Fibroblast of skin of back (primary cell): Measurements from ENCODE around the gene NDUFAF2.
"Not testable (repeated sequence)": the region's sequence is repeated elsewhere in the genome, so short reads cannot be mapped to it uniquely, and the experiment has no call there.

Source experiments
- DNase-seq: peaks from one replicate; pipeline ENCODE4 v3.0.0-alpha.2; 2013

Gene NDUFAF2

DNA sequence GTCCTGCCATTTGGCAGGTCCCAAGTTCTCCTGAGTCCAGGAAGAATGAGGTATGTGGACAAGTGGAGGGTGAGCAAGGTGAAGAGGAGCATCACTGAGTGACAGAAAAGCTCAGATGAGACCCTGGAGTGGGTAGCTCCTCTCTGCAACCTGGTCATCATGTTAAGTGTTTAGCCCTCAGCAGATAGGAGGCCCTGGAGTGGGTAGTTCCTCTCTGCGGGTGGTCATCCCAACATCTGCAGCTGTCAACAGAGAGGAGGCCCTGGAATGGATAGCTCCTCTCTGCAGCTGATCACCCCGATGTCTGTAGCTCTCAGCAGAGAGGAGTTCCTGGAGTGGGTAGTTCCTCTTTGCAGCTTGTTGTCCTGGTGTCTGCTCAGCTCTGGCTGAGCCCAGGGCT, 48.4 kb downstream of the NDUFAF2 start:
- DNase-seq: no peak

DNA sequence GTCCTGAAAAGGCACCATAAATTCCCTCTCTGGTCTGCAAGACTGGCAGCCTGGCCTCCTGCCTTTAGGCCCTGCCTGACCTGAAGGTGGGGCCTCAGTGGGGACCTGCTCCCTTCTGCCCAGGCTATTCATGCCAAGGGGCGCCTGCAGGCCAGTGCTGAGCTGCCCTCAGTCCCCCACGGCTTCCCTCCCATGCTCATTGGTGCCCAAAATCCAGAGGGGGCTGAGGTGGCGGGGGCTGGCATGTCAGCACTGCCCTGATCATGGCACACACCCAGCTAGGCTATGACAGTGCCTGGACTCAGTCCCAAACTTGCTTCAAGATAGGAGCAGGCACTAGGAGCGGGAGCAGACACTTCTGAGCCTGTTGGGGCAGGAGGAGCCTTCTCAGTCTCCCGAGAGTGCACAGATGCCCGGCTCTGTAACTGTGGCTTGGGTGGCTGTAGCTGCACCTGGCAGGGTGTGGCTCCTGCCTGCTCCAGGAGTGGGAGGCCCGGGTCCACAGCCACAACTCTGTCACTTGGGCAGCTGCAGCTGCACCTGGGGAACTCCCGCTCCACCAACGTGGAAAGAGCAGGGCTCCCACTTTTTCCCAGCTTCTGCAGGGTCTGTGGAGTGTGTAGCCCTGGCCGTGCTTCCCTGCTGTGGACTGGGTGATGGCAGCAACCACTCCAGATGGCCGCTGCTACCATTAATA, 49.0 kb downstream of the NDUFAF2 start:
- no peak for DNase-seq

DNA sequence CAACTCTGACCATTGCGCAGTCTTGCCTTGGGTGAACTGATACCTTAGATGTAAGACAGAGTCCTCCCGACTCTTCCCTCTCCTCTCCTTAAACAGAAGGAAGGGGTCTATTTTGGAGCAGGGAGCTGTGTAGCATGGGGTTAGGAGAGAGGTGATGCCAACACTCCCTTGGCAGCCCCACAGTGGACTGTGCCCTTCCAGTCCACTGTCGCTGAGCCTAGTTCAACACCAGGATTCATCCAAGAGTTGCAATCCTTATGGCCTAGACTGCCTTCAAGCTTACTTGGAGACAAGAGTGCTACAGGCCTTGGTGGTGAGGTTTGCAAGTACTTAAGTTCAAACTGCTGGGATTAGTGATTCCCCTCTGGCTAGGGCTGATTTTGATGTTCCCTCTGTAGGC, 51.4 kb downstream of the NDUFAF2 start:
- DNase-seq: no peak

DNA sequence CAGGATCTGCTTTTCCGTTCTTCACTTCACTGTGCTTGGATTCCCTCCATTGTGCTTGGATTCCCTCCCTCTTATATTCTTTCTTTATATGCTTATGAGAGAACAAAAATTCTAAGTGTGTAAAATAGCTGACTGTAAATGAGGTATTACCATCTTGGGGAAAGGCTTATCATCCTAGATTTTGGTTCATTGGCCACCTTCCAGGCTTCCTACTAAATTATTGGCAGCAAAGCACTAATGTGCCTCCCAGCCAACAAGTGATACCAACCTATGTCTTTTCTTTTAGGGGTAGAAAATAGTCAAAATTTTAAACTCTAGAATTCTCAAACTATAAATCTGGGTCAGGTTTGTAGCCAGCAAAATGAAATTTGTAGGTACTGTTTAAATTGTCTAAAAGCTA, 52.7 kb downstream of the NDUFAF2 start:
- DNase-seq: no peak

DNA sequence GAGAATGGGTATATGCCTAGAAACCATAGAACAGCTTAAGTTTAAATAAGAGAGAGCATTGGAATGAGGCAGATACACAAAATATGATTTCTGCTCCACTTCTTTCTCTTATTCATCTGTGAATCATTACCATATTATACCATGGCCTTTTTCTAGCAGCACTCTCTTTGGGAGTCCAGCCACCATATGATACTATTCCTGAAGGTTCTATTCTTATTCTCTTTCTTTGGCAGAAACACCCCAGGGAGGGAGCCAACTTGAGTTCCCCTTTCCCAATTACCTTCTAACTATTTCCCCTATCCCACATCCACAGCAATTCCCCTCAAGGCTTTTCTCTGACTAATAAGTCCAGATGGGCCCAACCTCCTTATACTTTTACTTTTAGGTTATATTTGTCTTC, 55.9 kb downstream of the NDUFAF2 start:
- DNase-seq: no peak

DNA sequence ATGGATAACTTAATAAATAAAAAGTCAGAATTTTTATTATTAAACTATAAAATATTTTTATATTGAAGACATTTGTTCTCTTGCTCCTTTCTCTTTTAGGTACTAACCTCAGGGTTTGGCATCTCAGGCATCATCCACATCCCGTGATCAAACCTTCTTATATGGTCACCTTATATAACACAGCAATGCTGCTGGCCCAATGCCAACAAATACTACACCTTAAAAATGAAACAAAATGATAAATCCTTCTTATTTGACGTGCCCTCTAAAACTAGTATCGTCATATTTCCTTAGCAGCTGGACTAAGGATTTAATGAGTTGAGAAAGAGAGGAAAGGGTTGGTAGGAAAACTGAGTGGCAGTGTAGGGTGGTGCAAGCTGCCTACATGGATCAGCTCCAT, 56.6 kb downstream of the NDUFAF2 start:
- DNase-seq: no peak

DNA sequence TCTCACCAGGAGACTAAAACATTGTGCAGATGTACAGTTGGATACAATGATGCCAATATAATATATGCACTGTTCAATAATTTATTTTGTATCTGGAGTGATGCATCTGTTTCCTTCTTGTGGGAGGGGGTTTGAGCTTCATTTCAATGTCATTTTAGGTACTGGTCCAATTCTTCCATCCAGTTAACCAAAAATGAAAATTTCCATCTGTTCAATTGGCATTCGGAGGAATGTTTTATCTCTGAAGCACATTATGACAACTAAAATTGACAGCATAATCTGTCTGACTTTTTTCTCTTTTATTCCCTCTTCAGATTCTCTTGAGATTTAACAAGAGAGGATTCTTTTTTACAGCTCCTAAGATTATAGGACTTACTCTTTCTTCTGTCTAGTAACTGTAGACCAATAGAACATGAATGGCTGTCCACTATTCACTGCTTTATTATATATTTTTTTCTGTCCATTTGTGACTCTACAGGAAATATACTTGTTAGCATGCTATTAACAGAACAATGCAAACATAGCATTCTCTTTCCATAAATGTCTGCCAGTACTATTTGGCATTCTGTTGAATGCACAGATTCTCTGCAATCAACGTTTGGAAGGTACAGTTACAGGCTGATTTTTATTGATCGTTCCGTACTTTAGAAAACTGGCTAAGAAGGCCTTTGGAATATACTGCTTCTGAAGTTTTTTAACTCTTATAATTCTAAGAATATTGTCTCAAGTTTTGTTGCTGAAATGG, 57.8 kb downstream of the NDUFAF2 start:
- no peak for DNase-seq

DNA sequence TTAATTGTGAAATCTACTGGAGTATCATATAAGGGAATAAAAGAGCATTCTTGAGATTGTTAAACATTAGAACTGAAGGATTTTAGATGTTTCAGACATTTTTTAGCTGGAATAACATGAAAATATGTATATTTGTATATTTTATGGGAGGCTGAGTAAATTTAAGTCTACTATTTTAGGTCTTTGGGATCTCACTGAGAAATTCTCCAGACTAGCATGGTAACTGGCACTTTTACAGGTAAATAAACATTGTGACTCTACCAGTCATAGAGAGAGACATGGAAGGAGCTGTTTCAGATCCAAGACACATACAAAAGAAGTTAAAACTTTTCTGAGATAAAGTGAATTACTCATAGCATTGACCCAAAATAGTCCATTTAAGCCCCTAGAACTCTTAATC, 59.4 kb downstream of the NDUFAF2 start:
- no peak for DNase-seq

DNA sequence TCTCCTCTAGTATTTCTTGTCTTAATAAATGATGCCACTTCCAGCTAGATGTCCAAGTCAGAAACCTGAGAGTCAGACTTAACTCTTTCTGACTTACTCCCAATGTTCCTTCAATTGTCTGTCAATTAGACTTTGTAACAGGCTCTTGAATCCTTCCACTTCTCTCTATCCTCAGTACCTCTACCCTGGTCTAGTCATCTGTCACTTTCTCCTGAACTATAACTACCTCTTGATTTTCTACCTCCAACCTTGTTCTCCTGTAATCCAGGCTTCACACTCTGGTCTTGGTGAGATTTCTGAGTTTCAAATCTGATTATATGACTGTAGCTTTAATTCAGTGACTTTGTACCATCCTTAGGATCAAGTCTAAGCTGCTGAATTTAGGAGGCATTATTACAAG, 64.9 kb downstream of the NDUFAF2 start:
- DNase-seq: no peak

DNA sequence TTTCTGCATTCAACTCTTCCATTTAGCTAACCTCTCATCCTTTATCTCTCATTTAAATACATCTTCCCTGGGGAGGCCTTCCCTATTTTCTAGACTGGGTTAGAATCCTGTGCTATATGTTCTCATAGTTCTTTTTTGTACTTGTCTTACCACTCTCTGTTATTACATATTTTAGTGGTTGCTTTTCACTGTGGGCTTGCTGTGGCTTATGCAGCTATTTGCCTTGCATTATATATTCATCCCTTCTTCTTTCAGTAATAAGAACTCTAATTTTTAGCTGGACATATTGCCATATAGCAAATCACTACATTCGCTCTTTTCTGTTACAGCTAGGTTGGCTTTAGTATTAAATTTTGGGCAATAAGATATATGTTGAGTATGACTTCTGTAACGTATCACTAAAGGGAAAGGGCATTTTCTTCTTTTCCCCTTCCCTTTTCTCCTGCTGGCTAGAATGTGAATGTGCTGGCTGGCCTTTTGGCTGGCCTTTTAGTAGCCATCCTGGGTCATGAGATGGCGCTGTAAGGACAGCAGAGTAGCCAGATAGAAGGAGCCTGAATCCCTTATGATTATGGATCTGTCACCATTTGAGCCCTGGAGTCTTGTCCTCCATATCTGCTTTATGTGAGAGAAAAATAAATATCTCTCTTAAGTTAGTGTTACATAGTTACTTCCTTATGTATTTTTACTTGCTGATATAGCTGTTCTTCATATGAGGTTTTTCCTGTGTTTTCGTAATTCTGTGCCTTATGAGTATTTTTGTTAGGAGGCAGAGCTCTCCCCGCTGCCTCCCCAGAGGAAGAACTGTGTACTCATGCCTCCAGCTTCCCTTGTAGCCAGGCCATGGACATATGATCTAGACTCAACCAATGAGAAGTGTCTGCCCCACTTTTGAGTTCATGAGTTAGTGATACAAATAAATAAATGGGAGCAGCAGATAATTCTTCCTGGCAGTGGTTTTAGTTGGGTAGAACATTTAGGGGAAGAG, 65.8 kb downstream of the NDUFAF2 start:
- peak; percentile 36 for DNase-seq

DNA sequence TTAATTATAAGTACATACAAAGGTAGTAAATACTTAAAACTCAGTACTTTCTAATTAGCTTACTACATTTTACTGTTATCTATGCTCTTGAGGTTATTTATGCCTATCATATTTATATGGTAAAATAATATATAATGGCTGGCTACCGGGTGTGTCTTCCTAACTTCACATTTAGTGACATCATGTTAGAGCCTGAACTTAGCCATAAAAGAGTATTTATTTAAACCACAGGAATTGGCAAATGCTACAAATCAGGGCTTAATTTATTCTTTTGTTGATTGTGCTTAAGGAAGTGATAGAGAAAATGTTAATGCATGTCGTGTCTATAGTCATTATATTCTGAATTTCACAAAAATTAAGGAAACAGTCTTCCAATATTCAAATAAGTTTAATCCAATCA, 73.1 kb downstream of the NDUFAF2 start:
- DNase-seq: peak; percentile 25

DNA sequence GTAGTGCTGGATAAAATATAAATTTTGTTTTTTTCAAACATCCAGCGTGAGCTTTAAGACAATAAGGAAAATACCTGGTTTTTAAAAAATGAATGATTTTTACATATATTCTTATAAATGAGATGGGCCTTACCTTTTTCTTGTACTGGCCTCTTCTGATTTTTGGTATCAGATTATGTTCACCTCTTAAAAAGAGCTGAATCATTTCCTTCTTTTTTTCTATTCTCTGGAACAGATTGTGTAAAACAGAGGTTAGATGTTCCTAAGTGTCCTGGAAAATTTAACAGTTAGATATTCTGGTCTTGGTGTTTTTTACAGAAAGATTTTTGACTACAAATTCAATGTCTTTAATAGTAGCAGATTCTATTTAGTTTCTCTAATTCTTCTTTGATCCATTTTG, 74.6 kb downstream of the NDUFAF2 start:
- DNase-seq: no peak

DNA sequence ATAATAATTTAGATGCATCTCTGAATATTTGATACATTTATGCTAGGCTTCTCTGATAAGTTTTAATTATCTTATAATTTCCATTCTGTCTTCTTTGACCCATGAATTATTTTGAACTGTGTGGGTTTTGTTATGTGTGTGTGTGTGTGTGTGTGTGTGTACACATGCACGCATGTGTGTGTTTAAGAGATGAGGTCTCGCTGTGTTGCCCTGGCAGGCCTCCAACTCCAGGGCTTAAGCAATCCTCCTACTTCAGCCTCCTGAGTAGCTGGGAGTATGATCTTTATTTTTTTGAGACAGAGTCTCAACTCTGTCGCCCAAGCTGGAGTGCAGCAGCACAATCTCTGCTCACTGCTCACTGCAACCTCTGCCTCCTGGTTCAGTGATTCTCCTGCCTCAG, 75.4 kb downstream of the NDUFAF2 start:
- peak; percentile 10 for DNase-seq

DNA sequence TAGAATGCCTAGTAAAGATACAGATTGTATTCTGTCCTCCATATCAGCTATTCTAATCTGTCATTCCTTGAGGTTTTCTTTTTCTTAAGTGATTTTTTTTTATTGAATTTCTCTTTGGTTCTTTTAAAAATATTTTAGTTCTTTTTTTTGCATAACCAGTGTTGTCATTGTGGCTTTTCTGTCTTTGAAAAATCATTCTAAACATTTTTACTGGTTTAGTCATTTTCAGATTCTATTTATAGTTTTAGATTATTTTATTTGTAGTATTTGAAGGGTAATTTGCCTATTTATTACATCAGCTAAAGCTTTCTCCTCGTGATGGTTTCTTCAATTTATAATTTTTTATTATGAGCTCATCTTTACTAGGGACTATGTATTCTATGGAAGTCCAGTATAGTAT, 78.1 kb downstream of the NDUFAF2 start:
- DNase-seq: peak; percentile 81

DNA sequence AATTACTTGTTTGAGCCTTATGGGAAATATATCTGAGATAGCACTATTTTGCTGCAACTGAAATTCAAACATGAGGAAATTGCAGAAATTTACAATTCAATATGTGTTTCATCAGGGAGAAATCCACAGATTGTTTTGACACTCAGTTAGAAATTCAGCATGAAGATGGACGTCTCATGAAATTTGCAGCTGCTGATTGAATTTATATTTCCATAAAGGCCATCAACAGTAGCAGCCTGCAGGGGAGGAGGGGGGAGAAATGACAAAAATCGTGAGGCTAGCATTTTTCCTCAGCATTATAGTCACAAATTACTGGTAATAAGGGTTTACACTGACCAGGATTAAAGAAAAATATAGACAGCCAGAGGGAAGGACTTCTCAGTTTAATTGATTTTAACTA, 81.0 kb downstream of the NDUFAF2 start:
- no peak for DNase-seq

DNA sequence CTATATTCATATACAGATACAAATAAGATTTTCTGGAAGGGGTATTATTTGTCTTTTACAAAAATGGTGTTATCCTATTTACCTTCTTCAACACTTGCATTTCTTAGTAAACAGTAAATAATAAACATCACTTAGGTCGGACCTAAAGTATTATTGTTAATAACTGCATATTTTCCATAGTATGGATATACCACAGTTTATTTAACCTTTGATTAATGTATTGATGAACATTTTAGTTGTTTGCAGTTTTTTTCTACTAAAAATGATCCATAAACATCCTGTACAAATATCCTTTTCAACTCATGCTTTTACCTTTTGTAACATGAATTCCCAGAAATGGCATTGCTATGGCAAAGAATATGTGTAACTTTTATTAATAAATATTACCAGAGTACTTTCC, 83.4 kb downstream of the NDUFAF2 start:
- DNase-seq: no peak

DNA sequence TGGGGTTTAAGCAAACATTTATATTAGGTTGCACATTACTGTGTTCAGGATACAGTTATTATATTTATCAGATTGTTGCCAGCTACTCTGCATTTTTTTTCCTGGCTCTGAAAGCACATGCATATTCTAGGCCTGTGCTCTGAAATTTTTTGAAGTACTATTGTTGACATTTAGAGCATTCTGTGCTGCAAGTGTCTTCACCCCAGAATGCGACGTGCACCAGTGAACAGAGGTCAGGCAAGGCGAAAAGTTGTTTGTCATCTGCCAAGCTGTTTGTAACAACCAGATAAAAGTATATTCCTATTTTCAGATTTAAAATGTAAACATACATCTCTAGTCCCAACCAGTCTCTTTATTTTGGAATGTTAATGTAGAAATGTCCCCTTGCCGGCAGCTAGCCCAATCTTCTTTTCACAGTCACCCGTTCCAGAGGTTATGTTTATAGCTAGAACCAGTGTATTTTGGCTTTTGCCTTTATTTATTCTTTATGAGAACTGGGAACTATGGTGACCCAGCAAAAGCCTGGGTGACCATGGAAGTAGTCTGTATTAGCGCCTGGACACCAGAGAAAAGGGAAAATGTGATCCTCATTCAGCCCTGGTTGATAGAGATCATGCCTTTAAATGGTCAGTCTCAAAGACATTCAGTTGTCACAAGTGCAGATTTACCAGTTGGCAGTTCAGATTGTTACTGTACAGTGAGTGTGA, 84.6 kb downstream of the NDUFAF2 start:
- DNase-seq: no peak

DNA sequence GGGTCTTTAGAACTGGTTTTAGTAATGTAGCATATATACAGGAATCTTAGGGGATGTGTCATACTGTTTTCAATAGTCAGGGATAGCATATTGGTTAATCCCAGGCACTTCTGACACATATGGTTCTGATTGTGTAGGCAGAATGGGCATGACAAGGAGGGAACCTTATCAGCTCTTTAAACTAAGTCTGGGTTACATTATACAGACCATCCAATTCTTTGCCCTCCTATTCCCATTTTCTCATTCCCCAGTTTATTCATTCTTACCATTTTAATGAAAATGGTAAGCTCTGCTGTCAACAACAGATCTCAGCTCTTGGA, 85.1 kb downstream of the NDUFAF2 start:
- peak; percentile 81 for DNase-seq

DNA sequence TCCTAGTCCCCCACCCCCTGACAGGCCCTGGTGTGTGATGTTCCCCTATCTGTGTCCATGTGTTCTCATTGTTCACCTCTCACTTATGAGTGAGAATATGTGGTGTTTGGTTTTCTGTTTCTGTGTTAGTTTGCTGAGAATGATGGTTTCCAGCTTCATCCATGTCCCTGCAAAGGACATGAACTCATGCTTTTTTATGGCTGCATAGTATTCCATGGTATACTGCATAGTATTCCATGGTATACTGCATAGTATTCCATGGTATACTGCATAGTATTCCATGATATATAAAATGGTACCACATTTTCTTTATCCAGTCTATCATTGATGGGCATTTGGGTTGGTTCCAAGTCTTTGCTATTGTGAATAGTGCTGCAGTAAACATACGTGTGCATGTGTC, 86.3 kb downstream of the NDUFAF2 start:
- DNase-seq: not testable (repeated sequence)

DNA sequence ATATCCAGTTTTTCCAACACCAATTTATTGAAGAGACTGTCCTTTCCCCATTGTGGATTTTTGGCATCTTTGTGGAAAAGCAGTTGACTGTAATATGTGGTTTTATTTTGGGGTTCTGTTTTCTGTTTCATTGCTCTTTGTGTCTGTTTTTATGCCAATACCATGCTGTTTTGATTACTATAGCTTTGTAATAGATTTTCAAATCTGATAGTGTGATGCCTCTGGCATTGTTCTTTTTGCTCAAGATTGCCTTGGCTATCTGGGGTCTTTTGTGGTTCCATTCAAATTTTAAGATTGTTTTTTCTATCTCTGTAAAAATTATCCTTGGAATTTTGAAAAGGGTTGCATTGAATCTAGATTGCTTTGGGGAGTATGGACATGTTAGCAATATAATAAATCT, 99.5 kb downstream of the NDUFAF2 start:
- no peak for DNase-seq

DNA sequence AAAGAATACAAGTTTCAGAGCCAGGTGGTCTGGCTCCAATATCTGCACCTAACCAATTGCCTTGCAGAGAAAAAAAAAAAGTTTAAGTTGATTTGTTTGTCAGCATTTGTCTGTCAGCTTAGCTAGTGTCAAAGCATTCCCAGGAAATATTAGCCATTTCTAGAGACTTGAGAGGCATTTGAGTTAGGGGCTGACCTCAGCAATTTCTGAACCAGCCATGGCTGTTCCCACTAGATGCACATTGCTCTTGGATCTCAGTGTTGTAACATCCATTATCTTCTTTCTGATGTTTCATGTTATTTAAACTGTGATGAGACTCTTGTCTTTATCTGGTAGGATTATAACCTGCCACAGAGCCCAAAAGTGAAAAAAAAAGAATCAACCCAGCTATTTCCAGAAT, 102.3 kb downstream of the NDUFAF2 start:
- DNase-seq: no peak

DNA sequence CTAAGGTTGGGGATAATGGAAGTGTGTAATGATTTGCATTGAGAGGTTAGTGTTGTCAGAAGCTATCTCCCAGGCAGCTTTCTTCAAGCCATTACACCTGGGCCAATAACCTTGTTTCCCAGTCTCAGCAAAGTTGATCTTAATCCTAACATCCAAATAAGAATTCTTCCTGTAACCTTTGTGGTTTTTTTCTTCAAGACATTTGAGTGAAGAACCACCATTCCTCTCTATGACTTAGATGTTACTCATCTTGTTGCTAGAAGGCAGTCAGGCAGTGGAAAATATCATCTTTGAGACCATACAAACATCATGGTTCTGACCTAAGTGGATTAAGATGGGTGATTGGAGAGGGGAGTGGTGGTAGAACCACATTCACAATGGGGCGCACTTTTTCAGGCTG, 103.5 kb downstream of the NDUFAF2 start:
- peak; percentile 86 for DNase-seq

DNA sequence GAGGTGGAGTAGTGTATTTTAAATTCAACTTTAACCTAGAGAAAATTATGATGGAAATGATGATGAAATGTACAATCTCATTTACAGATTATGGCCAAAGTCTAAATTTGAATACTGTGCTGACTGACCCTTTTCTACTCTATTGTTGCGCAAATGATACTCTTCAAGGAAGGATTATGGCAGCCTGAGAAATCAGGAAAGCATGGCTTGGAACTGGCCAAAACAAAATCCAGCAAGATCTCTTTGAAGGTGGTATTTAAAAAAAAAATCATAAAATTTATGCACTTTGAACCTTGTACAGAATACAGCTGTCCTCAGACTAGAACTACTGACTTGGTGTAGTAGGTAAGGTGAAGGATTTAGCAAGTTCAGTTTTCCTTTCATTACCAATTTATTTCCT, 105.3 kb downstream of the NDUFAF2 start:
- no peak for DNase-seq
